ENCODE measurements around the gene NAALADL2. TPM values are rescaled to one million over a fixed set of nuclear protein-coding genes. Genes with fewer than 3 reads are reported as not detected.

Gene NAALADL2
- polyA plus RNA-seq, 1 experiment, result 6.3 TPM

GRCh38 chr3:175214216-175214615 is 355.1 kb downstream of the NAALADL2 start:
- ChIA-PET CTCF (no interaction called here), POLR2A (no interaction called here)
- no peaks in the 10 kb centered on the region for H3K27me3 ChIP-seq (ENCODE audit: control insufficient read depth, insufficient read depth, low read length)
- TF ChIP-seq CTCF (IDR thresholded peaks at IDR 0.05; ENCODE audit: low read depth, low read length), result no peak
- no peak for DNase-seq (ENCODE audit: low read depth, low spot score)
- no peaks in the 10 kb centered on the region for H3K9me3 ChIP-seq (ENCODE audit: control insufficient read depth, insufficient read depth, low read length)
- no peak overlapping the region for H3K4me3 ChIP-seq (ENCODE audit: low read depth, low read length)
- H3K27ac ChIP-seq (ENCODE audit: low read depth, low read length), result no peak overlapping the region

- CTCF ChIA-PET, result no interaction called here
Measured at GRCh38 chr3:175215833-175216232, 356.7 kb downstream of the NAALADL2 start.

GRCh38 chr3:175222356-175222755 is 363.2 kb downstream of the NAALADL2 start:
- POLR2A ChIA-PET, result no interaction called here
- Histone ChIP-seq H3K4me3 (ENCODE audit: low read depth, low read length) (no peak overlapping the region), H3K27ac (ENCODE audit: low read depth, low read length) (no peak overlapping the region), H3K27me3 (ENCODE audit: control insufficient read depth, insufficient read depth, low read length) (no peaks in the 10 kb centered on the region), H3K9me3 (ENCODE audit: control insufficient read depth, insufficient read depth, low read length) (no peaks in the 10 kb centered on the region)
- TF ChIP-seq CTCF (IDR thresholded peaks at IDR 0.05; ENCODE audit: low read depth, low read length), result no peak
- DNase-seq (ENCODE audit: low read depth, low spot score), result no peak
- CTCF ChIA-PET, result interaction anchor here (0.6 kb wide), 2 partner anchors 227 to 1207 kb away, joined by 5 to 8 read pairs; no protein-coding TSS in a partner anchor

More at GRCh38 chr3:175215833-175216232, 356.7 kb downstream of the NAALADL2 start:
- DNase-seq (ENCODE audit: low read depth, low spot score), result no peak
- Histone ChIP-seq H3K4me3 (ENCODE audit: low read depth, low read length) (no peak overlapping the region), H3K9me3 (ENCODE audit: control insufficient read depth, insufficient read depth, low read length) (no peaks in the 10 kb centered on the region), H3K27me3 (ENCODE audit: control insufficient read depth, insufficient read depth, low read length) (no peaks in the 10 kb centered on the region), H3K27ac (ENCODE audit: low read depth, low read length) (no peak overlapping the region)
- TF ChIP-seq CTCF (IDR thresholded peaks at IDR 0.05; ENCODE audit: low read depth, low read length), result no peak
- POLR2A ChIA-PET, result no interaction called here

GRCh38 chr3:175224051-175224450 is 364.9 kb downstream of the NAALADL2 start:
- no peaks in the 10 kb centered on the region for H3K27me3 ChIP-seq (ENCODE audit: control insufficient read depth, insufficient read depth, low read length)
- H3K4me3 ChIP-seq (ENCODE audit: low read depth, low read length), result no peak overlapping the region
- H3K9me3 ChIP-seq (ENCODE audit: control insufficient read depth, insufficient read depth, low read length), result no peaks in the 10 kb centered on the region
- no peak for TF ChIP-seq CTCF (IDR thresholded peaks at IDR 0.05; ENCODE audit: low read depth, low read length)
- DNase-seq (ENCODE audit: low read depth, low spot score), result no peak
- CTCF ChIA-PET, result no interaction called here
- POLR2A ChIA-PET, result no interaction called here
- H3K27ac ChIP-seq (ENCODE audit: low read depth, low read length), result no peak overlapping the region

- no peak for DNase-seq (ENCODE audit: low read depth, low spot score)
- no peak for TF ChIP-seq CTCF (IDR thresholded peaks at IDR 0.05; ENCODE audit: low read depth, low read length)
- ChIA-PET POLR2A (no interaction called here), CTCF (no interaction called here)
- no peaks in the 10 kb centered on the region for H3K9me3 ChIP-seq (ENCODE audit: control insufficient read depth, insufficient read depth, low read length)
- H3K27ac ChIP-seq (ENCODE audit: low read depth, low read length), result no peak overlapping the region
- H3K27me3 ChIP-seq (ENCODE audit: control insufficient read depth, insufficient read depth, low read length), result no peaks in the 10 kb centered on the region
- H3K4me3 ChIP-seq (ENCODE audit: low read depth, low read length), result no peak overlapping the region
Measured at GRCh38 chr3:175226444-175226843, 367.3 kb downstream of the NAALADL2 start.
